SK-N-SH treated with all-trans-retinoic acid at 6 μM for 48 hours (cell line): Measurements from ENCODE around the gene KRT14.
"Not testable (repeated sequence)": the region's sequence is repeated elsewhere in the genome, so short reads cannot be mapped to it uniquely, and the experiment has no call there.

Experiments
- ARNTL ChIP-seq: fragments of 450-650 bp; formaldehyde crosslinking; IDR thresholded peaks from 2 replicates; pipeline ENCODE4 v1.5.0; 2020; ENCODE audit warnings: low read depth, mild to moderate bottlenecking, moderate library complexity, borderline replicate concordance
- CREB5 ChIP-seq: fragments of 250-450 bp; sonication (Bioruptor Pico); IDR thresholded peaks from 2 replicates; pipeline ENCODE4 v1.5.1; 2020; ENCODE audit warnings: low read depth, mild to moderate bottlenecking, moderate library complexity
- ISL1 ChIP-seq: fragments of 250-450 bp; sonication (Bioruptor Pico); IDR thresholded peaks from 2 replicates; pipeline ENCODE4 v2.1.2; 2022; ENCODE audit warnings: mild to moderate bottlenecking, moderate library complexity
- RARB ChIP-seq: fragments of 250-450 bp; sonication (Bioruptor Pico); IDR thresholded peaks from 2 replicates; pipeline ENCODE4 v1.8.0; 2021; ENCODE audit warnings: mild to moderate bottlenecking, moderate library complexity
- TOX ChIP-seq: fragments of 250-450 bp; sonication (Bioruptor Pico); IDR thresholded peaks from 2 replicates; pipeline ENCODE4 v1.8.0; 2021; ENCODE audit warnings: mild to moderate bottlenecking, moderate library complexity, borderline replicate concordance
- ZFP3 ChIP-seq: fragments of 250-450 bp; sonication (Bioruptor Pico); IDR thresholded peaks from 2 replicates; pipeline ENCODE4 v1.5.0; 2020; ENCODE audit warnings: mild to moderate bottlenecking, moderate library complexity
- ZNF70 ChIP-seq: fragments of 450-650 bp; formaldehyde crosslinking; IDR thresholded peaks from 2 replicates; pipeline ENCODE4 v1.5.0; 2020; ENCODE audit warnings: mild to moderate bottlenecking, moderate library complexity
- ZNF8 ChIP-seq: fragments of 450-650 bp; formaldehyde crosslinking; IDR thresholded peaks from 2 replicates; pipeline ENCODE4 v1.5.0; 2020; ENCODE audit warnings: mild to moderate bottlenecking, moderate library complexity

- TF ChIP-seq ZNF70 (CRISPR knock-in tag); ISL1 (CRISPR knock-in tag); TOX (CRISPR knock-in tag); CREB5 (CRISPR knock-in tag); ARNTL (CRISPR knock-in tag); ZNF8; RARB (CRISPR knock-in tag); ZFP3 (CRISPR knock-in tag): not testable (repeated sequence)
These were observed 2.3 kb downstream of the KRT14 start for GRCh38 chr17:41584331-41584927.
